ENCODE results near the gene NACC1. TPM values are rescaled to one million over a fixed set of nuclear protein-coding genes. Genes with fewer than 3 reads are reported as not detected.
A peak's percentile ranks its signal among the peaks of the same experiment; 100 is the strongest.

The NACC1 gene
- total RNA-seq, 1 donor from 2014 or later: 34.7 TPM

- no peaks in the 10 kb centered on the region for H3K9me3 Mint-ChIP-seq
- H3K27me3 Mint-ChIP-seq (ENCODE audit: insufficient read depth, low read depth): no peaks in the 10 kb centered on the region
- TF ChIP-seq EZH2 (IDR thresholded peaks at IDR 0.05) (no peak), EZH2phosphoT487 (IDR thresholded peaks at IDR 0.05) (no peak)
- TF ChIP-seq, protein P1, sequence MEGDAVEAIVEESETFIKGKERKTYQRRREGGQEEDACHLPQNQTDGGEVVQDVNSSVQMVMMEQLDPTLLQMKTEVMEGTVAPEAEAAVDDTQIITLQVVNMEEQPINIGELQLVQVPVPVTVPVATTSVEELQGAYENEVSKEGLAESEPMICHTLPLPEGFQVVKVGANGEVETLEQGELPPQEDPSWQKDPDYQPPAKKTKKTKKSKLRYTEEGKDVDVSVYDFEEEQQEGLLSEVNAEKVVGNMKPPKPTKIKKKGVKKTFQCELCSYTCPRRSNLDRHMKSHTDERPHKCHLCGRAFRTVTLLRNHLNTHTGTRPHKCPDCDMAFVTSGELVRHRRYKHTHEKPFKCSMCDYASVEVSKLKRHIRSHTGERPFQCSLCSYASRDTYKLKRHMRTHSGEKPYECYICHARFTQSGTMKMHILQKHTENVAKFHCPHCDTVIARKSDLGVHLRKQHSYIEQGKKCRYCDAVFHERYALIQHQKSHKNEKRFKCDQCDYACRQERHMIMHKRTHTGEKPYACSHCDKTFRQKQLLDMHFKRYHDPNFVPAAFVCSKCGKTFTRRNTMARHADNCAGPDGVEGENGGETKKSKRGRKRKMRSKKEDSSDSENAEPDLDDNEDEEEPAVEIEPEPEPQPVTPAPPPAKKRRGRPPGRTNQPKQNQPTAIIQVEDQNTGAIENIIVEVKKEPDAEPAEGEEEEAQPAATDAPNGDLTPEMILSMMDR (IDR thresholded peaks at IDR 0.05): no peak
- no peaks in the 10 kb centered on the region for H3K27me3 ChIP-seq
- no peak overlapping the region for H3K9ac ChIP-seq
- no peaks in the 10 kb centered on the region for H4K20me1 ChIP-seq (ENCODE audit: low read depth)
- peaks cover 23% of the 10 kb centered on the region for H3K79me2 ChIP-seq (ENCODE audit: low read depth)
- H2AFZ ChIP-seq (replicated peaks): no peak overlapping the region
- no peaks in the 10 kb centered on the region for H3K36me3 ChIP-seq
- peaks cover 7% of the 10 kb centered on the region for H3K4me1 ChIP-seq
- no peaks in the 10 kb centered on the region for H3K9me3 ChIP-seq (ENCODE audit: low read depth)
- H3K36me3 Mint-ChIP-seq: peaks cover 4% of the 10 kb centered on the region
- no peak overlapping the region for H3K4me2 ChIP-seq
- H3K4me1 Mint-ChIP-seq: peaks cover 16% of the 10 kb centered on the region
- peaks cover 12% of the 10 kb centered on the region for H3F3A ChIP-seq (ENCODE audit: low read depth)
- no peak overlapping the region for H3K27ac Mint-ChIP-seq
- no peak overlapping the region for H3K4me3 ChIP-seq
- H3K27ac ChIP-seq: no peak overlapping the region
- no peak overlapping the region for H3K4me3 Mint-ChIP-seq
- no peak for DNase-seq (ENCODE audit: low spot score)
These were observed 5.5 kb upstream of the NACC1 start for GRCh38 chr19:13112555-13112954.

DNA sequence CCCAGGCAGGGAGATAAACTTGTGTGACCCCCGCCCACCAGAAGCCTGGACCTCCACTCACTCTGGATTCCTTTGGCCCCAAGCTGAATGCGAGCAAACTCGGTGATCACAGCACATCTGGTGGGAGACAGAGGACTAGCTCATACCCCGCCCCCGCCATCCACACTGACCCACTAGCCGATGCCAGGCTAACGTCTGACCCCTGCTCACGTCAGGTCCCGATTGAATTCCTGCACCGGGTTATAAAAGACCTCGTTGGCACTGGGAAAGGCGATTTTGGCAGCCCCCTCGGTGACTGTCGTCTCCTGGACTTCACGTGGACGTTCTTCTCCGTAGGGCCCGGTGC is 2.2 kb upstream of the NACC1 start:
- peaks cover 14% of the 10 kb centered on the region for H3F3A ChIP-seq (ENCODE audit: low read depth)
- H3K36me3 ChIP-seq: no peaks in the 10 kb centered on the region
- H3K27me3 ChIP-seq: no peaks in the 10 kb centered on the region
- H3K27me3 Mint-ChIP-seq (ENCODE audit: insufficient read depth, low read depth): peaks cover 6% of the 10 kb centered on the region
- H3K79me2 ChIP-seq (ENCODE audit: low read depth): peaks cover 51% of the 10 kb centered on the region
- H4K20me1 ChIP-seq (ENCODE audit: low read depth): peaks cover 25% of the 10 kb centered on the region
- peak overlapping the region; percentile 78 for H3K9ac ChIP-seq
- no peak overlapping the region for H3K27ac Mint-ChIP-seq
- peak overlapping the region; percentile 94 for H3K4me2 ChIP-seq
- H3K4me3 Mint-ChIP-seq: peak overlapping the region; percentile 99
- no peaks in the 10 kb centered on the region for H3K9me3 ChIP-seq (ENCODE audit: low read depth)
- TF ChIP-seq, protein P1 (IDR thresholded peaks at IDR 0.05): no peak
- TF ChIP-seq EZH2phosphoT487 (IDR thresholded peaks at IDR 0.05) (no peak), EZH2 (IDR thresholded peaks at IDR 0.05) (no peak)
- H2AFZ ChIP-seq (replicated peaks): peak overlapping the region; percentile 35
- H3K36me3 Mint-ChIP-seq: peaks cover 6% of the 10 kb centered on the region
- H3K4me3 ChIP-seq: peak overlapping the region; percentile 63
- peak; percentile 44 for DNase-seq (ENCODE audit: low spot score)
- H3K9me3 Mint-ChIP-seq: no peaks in the 10 kb centered on the region
- H3K4me1 ChIP-seq: peaks cover 22% of the 10 kb centered on the region
- H3K4me1 Mint-ChIP-seq: peaks cover 36% of the 10 kb centered on the region
- no peak overlapping the region for H3K27ac ChIP-seq

GRCh38 chr19:13116282-13117175 is 1.5 kb upstream of the NACC1 start, which contains the start of gene TRMT1:
Gene TRMT1, minus strand, starts transcription at chr19:13116740. Its CDS starts 341 bp downstream, at chr19:13116399.
- no peaks in the 10 kb centered on the region for H3K9me3 Mint-ChIP-seq
- H3K27me3 ChIP-seq: no peaks in the 10 kb centered on the region
- H3K27ac Mint-ChIP-seq: peak within 1 kb of the TSS; percentile 95

More at GRCh38 chr19:13116282-13117175, 1.5 kb upstream of the NACC1 start, which contains the start of gene TRMT1:
- H3F3A ChIP-seq (ENCODE audit: low read depth): peaks cover 14% of the 10 kb centered on the region
- H3K36me3 ChIP-seq: no peaks in the 10 kb centered on the region
- Mint-ChIP-seq H3K27me3 (ENCODE audit: insufficient read depth, low read depth) (peaks cover 6% of the 10 kb centered on the region), H3K36me3 (peaks cover 6% of the 10 kb centered on the region), H3K4me3 (peak within 1 kb of the TSS; percentile 99), H3K4me1 (peaks cover 41% of the 10 kb centered on the region)
- H4K20me1 ChIP-seq (ENCODE audit: low read depth): peaks cover 31% of the 10 kb centered on the region
- H3K9me3 ChIP-seq (ENCODE audit: low read depth): no peaks in the 10 kb centered on the region
- H3K4me2 ChIP-seq: peak within 1 kb of the TSS; percentile 94
- peaks cover 58% of the 10 kb centered on the region for H3K79me2 ChIP-seq (ENCODE audit: low read depth)
- H3K4me1 ChIP-seq: peaks cover 22% of the 10 kb centered on the region
- TF ChIP-seq EZH2phosphoT487 (IDR thresholded peaks at IDR 0.05): no peak
- TF ChIP-seq, protein P1 (IDR thresholded peaks at IDR 0.05): no peak
- peak within 1 kb of the TSS; percentile 78 for H3K9ac ChIP-seq
- H3K27ac ChIP-seq: peak within 1 kb of the TSS; percentile 60
- DNase-seq (ENCODE audit: low spot score): peak; percentile 95
- H2AFZ ChIP-seq (replicated peaks): peak within 1 kb of the TSS; percentile 35
- peak within 1 kb of the TSS; percentile 63 for H3K4me3 ChIP-seq

Measured in neural progenitor cell (in vitro differentiated cells).